GM19193 (cell line): ENCODE results near the gene BCL6.

Experiments
- POLR2A ChIP-seq: IDR thresholded peaks from 4 replicates; pipeline ENCODE4 v1.6.1; 2011; ENCODE audit not compliant: insufficient read depth, insufficient read length; ENCODE audit errors: extremely low read depth

Gene BCL6

DNA sequence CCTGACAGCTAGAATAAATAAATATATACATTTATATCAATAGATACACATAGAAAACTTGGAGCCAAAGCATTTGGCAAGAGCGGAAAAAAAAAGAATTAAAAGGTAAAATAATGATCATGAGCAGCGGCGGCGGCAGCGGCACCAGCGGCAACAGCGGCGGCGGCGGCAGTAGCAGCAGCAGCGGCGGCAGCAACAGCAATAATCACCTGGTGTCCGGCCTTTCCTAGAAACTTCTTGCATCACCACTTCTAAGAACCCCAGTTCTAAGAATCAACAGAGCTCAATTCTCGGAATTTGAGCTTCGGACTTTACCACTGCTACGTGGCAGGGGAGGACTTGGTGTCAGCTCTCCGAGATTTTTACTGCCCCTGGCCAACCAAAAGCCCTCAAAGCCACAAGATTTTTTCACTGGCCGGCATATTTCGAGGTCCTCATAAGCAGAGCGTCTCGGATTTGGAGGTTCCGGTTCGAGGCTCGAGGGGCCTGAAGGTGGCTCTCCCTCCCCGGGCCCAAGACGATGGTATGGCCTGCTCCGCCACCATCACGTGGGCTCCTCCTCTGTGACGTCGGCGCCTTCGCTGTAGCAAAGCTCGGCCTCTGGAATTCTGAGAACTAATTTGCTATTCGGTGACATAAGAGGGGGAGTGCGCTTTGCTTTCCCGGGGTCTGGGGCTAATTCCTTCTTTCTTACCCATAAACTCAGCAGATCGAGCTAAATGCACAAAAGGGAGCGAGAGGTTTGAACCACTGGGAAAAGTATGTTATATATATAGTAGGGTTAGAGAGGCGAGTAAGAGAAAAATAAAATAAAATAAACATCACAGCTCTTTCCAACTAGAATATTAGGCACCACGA, at the start of gene BCL6:
Gene BCL6 (minus strand): TSS at position 268 of the 858 bp plus-strand sequence. CDS start 11,775 bp downstream, outside the sequence.
- TF ChIP-seq POLR2A: no peak

GRCh38 chr3:187794731-187795130, 49.5 kb upstream of the BCL6 start:
- no peak for TF ChIP-seq POLR2A

- TF ChIP-seq POLR2A: no peak
These were observed 48.4 kb upstream of the BCL6 start for GRCh38 chr3:187793618-187794017.

- TF ChIP-seq POLR2A: no peak
These were observed 47.3 kb upstream of the BCL6 start for GRCh38 chr3:187792521-187792920.

DNA sequence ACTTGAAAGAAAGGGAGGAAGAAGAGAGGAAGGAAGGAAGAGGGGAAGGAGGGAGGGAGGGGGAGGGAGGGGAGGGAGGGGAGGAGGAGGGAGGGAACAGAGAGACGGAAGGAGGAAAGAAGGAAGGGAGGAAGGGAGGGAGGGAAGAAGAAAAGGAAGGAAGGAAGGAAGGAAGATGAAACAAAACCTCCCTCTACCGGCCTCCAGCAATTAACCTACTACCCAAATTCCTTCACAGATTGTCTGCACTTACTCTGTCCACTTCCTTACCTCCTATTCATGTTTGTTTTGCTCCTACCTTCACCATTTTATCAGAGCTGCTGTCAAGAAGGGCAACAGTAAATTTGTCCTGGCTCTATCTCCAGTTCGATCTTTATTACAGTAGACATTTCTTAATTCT, 44.6 kb upstream of the BCL6 start:
- no peak for TF ChIP-seq POLR2A

- TF ChIP-seq POLR2A: no peak
These were observed 44.0 kb upstream of the BCL6 start for GRCh38 chr3:187788984-187789857.

DNA sequence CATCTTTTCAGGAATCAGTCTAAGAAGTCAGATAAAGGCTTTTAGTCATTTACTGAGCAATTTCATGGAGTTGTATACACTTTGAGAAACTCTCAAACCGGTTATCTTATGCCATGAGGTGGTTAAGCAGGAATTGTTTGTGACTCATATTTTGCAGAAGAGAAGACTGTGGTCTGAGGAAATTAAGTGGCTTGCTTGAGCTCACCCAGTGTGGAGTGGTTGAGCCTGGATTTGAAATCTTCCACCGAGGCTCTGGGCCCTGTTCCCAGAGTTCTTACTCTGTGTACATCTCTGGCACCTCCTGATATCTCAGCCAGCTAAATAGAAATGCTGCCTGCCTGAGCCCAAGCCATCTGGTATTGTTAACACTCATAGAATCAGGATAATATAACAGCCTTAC, 37.8 kb upstream of the BCL6 start:
- TF ChIP-seq POLR2A: no peak

DNA sequence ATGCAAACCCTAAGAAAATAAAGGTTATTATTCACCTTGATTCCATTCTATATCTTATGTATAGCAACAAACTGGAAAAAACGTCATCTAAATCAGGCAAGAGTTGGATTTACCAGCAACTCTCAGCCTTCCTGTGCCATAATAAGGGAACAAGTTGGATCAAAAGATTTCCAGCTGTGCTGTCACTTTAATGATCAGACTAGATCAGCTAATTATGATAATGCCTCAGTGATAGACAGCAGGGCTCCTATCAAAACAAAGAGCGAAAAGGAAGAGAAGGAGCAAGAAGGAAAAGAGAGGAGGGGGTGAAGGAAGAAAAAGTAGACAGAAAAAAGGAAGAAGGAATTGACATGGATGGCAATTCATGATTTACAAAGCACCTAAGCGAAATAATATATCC, 36.7 kb upstream of the BCL6 start:
- TF ChIP-seq POLR2A: no peak

GRCh38 chr3:187781001-187781400, 35.7 kb upstream of the BCL6 start:
- no peak for TF ChIP-seq POLR2A

DNA sequence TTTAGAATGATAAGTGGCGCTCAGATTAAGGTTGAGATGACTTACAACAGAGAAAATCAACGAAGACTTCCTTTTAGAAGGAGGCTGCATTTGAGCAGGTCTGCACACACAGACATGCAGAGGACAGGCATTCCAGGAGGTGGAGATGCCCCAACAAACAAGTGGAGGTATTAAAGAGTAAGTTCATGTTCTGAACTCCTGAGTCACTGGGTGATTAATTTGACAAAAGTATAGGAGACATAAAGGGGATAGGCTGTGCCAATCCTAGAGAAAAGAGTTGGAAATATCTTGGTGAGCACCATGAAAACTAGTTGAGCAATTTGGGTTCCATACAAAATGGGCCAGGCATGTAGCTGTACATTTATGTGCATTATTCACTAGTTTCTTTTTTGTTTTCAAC, 33.5 kb upstream of the BCL6 start:
- no peak for TF ChIP-seq POLR2A

DNA sequence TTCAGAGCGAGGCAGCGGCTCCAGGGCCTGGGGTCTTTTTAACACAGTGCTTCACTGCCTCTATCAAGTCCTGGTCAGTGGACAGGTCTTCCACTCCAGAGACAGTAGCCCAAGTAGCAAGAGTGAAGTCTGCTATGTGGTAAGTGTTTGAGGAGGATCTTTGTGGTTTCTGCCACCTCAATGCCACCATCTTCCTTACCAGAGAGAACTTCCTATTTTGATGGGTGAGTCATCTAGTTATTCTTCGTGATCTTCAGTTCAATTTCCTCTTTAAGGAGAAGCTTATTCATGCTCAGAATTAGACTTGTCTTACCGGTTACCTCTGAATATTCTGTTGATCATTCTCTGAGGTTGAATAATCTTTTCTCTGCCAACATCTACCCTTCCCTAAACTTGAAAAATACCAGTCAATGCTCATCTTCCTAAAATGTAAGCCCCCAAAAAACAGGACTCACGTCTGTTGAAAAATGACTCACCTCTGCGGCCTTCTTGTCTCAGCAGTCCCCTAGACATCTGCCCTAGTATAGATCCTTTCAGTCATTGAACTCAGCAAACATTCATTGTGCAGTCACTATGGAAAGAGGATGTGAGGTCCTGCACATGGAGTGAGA, 32.2 kb upstream of the BCL6 start:
- TF ChIP-seq POLR2A: no peak

DNA sequence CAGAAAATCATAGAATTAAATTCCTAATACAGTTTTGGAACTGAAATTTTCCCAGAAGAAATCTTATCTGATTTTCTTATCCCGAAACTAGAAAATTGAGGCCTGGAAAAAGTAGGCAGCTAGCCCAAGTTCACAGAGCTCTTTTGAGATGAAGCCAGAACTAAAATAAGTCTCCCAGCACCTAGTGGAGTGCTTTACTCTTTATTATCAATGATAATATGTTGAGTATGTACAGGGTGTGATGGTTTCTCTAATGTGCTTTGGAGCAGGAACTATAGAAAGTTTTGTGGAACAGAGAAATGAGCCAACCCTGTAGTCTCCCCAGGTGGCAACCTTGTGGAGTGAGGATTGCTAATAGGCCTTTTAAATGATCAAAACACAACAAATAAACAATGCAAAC, 30.3 kb upstream of the BCL6 start:
- no peak for TF ChIP-seq POLR2A

DNA sequence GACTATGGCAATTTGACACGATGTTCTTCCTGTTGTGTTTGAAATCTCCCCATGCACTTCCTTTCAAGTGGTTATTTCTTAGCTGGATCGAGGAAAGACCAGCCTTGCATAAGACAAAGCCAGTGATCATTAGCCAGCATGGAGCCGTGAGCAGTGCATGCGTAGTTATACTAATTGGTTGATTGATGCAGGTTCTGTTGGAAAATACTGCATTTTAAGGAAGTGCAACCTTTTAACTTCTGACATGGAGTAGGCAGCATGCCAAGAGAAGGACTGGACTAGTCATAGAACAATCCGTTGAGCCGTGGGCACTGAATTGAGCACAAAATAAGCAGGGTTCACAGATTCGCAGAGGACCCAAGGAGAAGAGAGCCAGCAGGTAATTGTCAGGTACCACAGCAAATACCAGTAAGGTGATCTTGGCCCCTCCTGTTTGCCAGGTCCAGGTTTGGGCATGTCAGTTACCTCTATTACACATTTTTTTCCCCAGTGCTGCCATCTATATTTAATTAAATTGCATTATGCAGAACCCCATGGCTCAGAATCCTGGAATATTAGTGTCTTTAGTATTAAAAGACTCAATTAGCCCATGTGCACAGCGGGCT, 29.0 kb upstream of the BCL6 start:
- no peak for TF ChIP-seq POLR2A

- no peak for TF ChIP-seq POLR2A
These were observed 28.2 kb upstream of the BCL6 start for GRCh38 chr3:187773233-187774184.
